Neural cell (in vitro differentiated cells): ENCODE measurements around the gene PRSS58.

Source experiments
- CTCF ChIP-seq: fragments of 450-650 bp; IDR thresholded peaks from 2 replicates; pipeline ENCODE4 v1.5.1; 2014; ENCODE audit warnings: antibody characterized with exemption, mild to moderate bottlenecking, moderate library complexity; ENCODE audit not compliant: poor library complexity, severe bottlenecking
- REST ChIP-seq: IDR thresholded peaks from 2 replicates; pipeline ENCODE4 v1.6.1; 2012; ENCODE audit warnings: borderline replicate concordance
- TAF1 ChIP-seq: IDR thresholded peaks from 2 replicates; pipeline ENCODE4 v1.6.1; 2012; ENCODE audit warnings: low read depth

GRCh38 chr7:142263598-142264380 lies 5.9 kb upstream of the PRSS58 start:
- TF ChIP-seq TAF1 (no peak), REST (no peak), CTCF (no peak)
